ENCODE results near the gene ADK.

DNA sequence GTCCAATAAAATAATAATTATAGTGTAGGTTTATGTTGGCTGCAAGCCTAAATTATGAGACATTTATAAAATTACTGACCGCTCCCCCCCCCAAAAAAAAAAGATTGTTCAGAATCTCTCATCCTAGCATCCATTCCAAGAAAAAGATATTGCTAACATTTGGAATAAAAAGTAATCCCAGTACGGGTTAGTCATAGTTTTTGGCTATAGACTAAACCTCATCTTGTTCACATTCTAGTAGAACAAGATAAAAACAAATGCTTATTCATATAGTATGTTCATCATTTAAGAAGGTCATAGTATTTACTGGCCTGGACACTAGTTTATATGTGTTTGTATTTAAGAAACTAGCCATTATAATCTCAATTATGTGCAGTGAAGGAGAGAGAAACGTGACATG lies 44.0 kb downstream of the ADK start:
- TF ChIP-seq, protein P1, sequence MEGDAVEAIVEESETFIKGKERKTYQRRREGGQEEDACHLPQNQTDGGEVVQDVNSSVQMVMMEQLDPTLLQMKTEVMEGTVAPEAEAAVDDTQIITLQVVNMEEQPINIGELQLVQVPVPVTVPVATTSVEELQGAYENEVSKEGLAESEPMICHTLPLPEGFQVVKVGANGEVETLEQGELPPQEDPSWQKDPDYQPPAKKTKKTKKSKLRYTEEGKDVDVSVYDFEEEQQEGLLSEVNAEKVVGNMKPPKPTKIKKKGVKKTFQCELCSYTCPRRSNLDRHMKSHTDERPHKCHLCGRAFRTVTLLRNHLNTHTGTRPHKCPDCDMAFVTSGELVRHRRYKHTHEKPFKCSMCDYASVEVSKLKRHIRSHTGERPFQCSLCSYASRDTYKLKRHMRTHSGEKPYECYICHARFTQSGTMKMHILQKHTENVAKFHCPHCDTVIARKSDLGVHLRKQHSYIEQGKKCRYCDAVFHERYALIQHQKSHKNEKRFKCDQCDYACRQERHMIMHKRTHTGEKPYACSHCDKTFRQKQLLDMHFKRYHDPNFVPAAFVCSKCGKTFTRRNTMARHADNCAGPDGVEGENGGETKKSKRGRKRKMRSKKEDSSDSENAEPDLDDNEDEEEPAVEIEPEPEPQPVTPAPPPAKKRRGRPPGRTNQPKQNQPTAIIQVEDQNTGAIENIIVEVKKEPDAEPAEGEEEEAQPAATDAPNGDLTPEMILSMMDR (IDR thresholded peaks at IDR 0.05 in 8 of 11, conservative IDR thresholded peaks at IDR 0.05 in 3 of 11): no peak
- TF ChIP-seq POLR2A (IDR thresholded peaks at IDR 0.05) (no peak), POLR2AphosphoS5 (IDR thresholded peaks at IDR 0.05) (no peak)
